HCT116 (cell line): ENCODE results near the gene MYO10.

Experiments used
- ATF3 ChIP-seq: IDR thresholded peaks from 2 replicates; pipeline ENCODE4 v1.6.1; 2012
- CEBPB ChIP-seq: IDR thresholded peaks from 2 replicates; pipeline ENCODE4 v1.6.1; 2012; ENCODE audit warnings: low read depth
- CTCF ChIP-seq, 3 experiments: fragments of 200-600 bp in 1 of 3; sonication (generic) in 1 of 3; IDR thresholded peaks in 2 of 3; conservative IDR thresholded peaks in 1 of 3; 2 replicates each; pipeline ENCODE4 v1.5.1; 2012 to 2017; ENCODE audit warnings: low read depth in 2 of 3, low read length in 2 of 3, antibody characterized with exemption in 1 of 3, borderline replicate concordance in 1 of 3, control low read depth in 1 of 3, mild to moderate bottlenecking in 1 of 3, mixed read lengths in 1 of 3, mixed run types in 1 of 3, moderate library complexity in 1 of 3; ENCODE audit not compliant: insufficient read depth in 1 of 3
- EGR1 ChIP-seq: IDR thresholded peaks from 2 replicates; pipeline ENCODE4 v1.6.1; 2012; ENCODE audit warnings: low read depth
- ELF1 ChIP-seq: IDR thresholded peaks from 2 replicates; pipeline ENCODE4 v1.6.1; 2012; ENCODE audit warnings: low read depth, borderline replicate concordance
- JUND ChIP-seq: IDR thresholded peaks from 2 replicates; pipeline ENCODE4 v1.6.1; 2012
- MAX ChIP-seq: IDR thresholded peaks from 2 replicates; pipeline ENCODE4 v1.6.1; 2012
- POLR2A ChIP-seq: IDR thresholded peaks from 2 replicates; pipeline ENCODE4 v1.7.0; 2011; ENCODE audit warnings: borderline replicate concordance; ENCODE audit not compliant: insufficient read depth, insufficient read length; ENCODE audit errors: extremely low read depth
- POLR2AphosphoS5 ChIP-seq: IDR thresholded peaks from 2 replicates; pipeline ENCODE4 v1.6.1; 2011; ENCODE audit warnings: mild to moderate bottlenecking, low read depth, low read length, moderate library complexity
- RAD21 ChIP-seq: IDR thresholded peaks from 2 replicates; pipeline ENCODE4 v1.6.1; 2012; ENCODE audit warnings: low read depth, mild to moderate bottlenecking
- SIN3A ChIP-seq: IDR thresholded peaks from 2 replicates; pipeline ENCODE4 v1.6.1; 2012; ENCODE audit warnings: low read depth
- TCF7L2 ChIP-seq: IDR thresholded peaks from 2 replicates; pipeline ENCODE4 v1.7.0; 2011; ENCODE audit warnings: borderline replicate concordance, inconsistent platforms; ENCODE audit not compliant: insufficient read depth, insufficient read length; ENCODE audit errors: extremely low read depth

- TF ChIP-seq ATF3 (no peak), ELF1 (no peak), CTCF (IDR thresholded peaks at IDR 0.05 in 2 of 3, conservative IDR thresholded peaks at IDR 0.05 in 1 of 3; ENCODE audit: borderline replicate concordance in 1 of 3, insufficient read depth in 1 of 3, low read depth in 2 of 3, low read length in 2 of 3) (no peak), CEBPB (no peak), MAX (no peak), RAD21 (no peak), POLR2A (no peak), EGR1 (no peak), TCF7L2 (no peak), JUND (no peak), POLR2AphosphoS5 (no peak), SIN3A (no peak)
Observed at GRCh38 chr5:16687898-16688297, 248.2 kb downstream of the MYO10 start.
